ENCODE measurements around the gene SALL1. TPM values are rescaled to one million over a fixed set of nuclear protein-coding genes. Genes with fewer than 3 reads are reported as not detected.

SALL1 gene
- total and polyA plus RNA-seq, 9 of the 15 experiments (the other 6 are each of a cell fraction or from before 2014, with no cell fraction given), result not detected

DNA sequence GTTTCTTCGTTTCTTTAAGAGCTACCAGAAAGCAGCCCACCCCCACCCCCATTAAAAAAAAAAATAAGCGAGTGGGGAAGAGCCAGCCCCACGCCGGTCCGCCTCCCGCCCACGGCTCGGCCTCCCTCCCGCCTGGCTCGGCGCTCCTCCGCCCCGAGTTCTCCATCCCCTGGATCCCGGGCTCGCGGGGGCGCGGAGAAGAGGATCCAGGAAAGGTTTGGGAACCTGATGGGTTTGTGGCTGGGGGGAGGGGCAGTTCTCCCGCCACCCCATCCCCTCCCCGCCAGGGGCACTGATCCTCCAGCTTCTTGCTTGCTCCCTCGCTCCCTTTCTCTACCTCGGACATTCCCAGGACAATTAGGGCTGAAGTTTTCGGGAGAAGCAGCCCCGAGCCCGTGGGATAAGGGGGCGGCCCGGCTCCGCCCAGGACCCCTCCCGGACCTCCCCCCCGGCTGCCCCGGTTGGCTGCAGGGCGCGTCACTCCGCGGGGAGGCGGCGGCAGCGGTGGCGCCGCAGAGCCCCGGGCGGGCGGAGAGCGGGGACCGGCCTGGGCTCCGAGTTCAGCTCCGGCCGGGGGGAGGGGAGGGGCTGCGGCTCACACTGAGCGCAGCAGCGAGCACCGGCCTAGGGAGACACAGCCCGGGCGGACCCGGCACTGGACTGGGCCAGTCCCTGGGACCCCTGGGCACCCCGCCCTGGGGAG lies 1.0 kb upstream of the SALL1 start:
- in situ Hi-C loops (cut with MboI), result no loop called here
- H3K9me3 ChIP-seq (replicated peaks; ENCODE audit: control insufficient read depth, insufficient read depth, low read depth, low read length), result no peaks in the 10 kb centered on the region
- no peaks in the 10 kb centered on the region for H3K36me3 ChIP-seq (ENCODE audit: control insufficient read depth, insufficient read depth, low read length)
- H3K9ac ChIP-seq (ENCODE audit: insufficient read depth in 1 of 2, low read depth in 2 of 2, low read length in 2 of 2), result no peak overlapping the region
- H3K79me2 ChIP-seq (ENCODE audit: control insufficient read depth, insufficient read depth, low read length), result no peaks in the 10 kb centered on the region
- H3K4me2 ChIP-seq (ENCODE audit: insufficient read depth, low read length), result no peak overlapping the region
- TF ChIP-seq NONO (IDR thresholded peaks at IDR 0.05; ENCODE audit: low read depth in 2 of 2, low read length in 1 of 2) (no peak), C11orf30 (IDR thresholded peaks at IDR 0.05; ENCODE audit: low read depth) (no peak), HIVEP1 (CRISPR knock-in tag; IDR thresholded peaks at IDR 0.05) (no peak), NFYB (IDR thresholded peaks at IDR 0.05; ENCODE audit: extremely low read depth, insufficient read length) (no peak), CSDE1 (IDR thresholded peaks at IDR 0.05) (no peak), MAFF (IDR thresholded peaks at IDR 0.05; ENCODE audit: low read length) (no peak), ZNF717 (CRISPR knock-in tag; IDR thresholded peaks at IDR 0.05) (no peak), SAFB2 (IDR thresholded peaks at IDR 0.05; ENCODE audit: borderline replicate concordance, low read depth, low read length, severe bottlenecking) (no peak), PHF21A (IDR thresholded peaks at IDR 0.05; ENCODE audit: borderline replicate concordance, low read depth) (no peak)
- TF ChIP-seq, protein P1, sequence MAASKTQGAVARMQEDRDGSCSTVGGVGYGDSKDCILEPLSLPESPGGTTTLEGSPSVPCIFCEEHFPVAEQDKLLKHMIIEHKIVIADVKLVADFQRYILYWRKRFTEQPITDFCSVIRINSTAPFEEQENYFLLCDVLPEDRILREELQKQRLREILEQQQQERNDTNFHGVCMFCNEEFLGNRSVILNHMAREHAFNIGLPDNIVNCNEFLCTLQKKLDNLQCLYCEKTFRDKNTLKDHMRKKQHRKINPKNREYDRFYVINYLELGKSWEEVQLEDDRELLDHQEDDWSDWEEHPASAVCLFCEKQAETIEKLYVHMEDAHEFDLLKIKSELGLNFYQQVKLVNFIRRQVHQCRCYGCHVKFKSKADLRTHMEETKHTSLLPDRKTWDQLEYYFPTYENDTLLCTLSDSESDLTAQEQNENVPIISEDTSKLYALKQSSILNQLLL (CRISPR knock-in tag; IDR thresholded peaks at IDR 0.05; ENCODE audit: borderline replicate concordance), result no peak
- H3K27me3 ChIP-seq (ENCODE audit: control insufficient read depth in 2 of 2, insufficient read depth in 2 of 2, low read length in 2 of 2), result peaks cover 0 to 23% of the 10 kb centered on the region in 2 experiments; a peak in 1 of 5 replicates
- intact Hi-C loops (cut with micrococcal nuclease), result no loop called here
- H3K4me1 ChIP-seq (replicated peaks in 1 of 2; ENCODE audit: control insufficient read depth in 2 of 2, insufficient read depth in 2 of 2, low read length in 2 of 2), result no peaks in the 10 kb centered on the region; a peak in 1 of 5 replicates
- H3K27ac ChIP-seq (ENCODE audit: extremely low read depth, low read depth, low read length), result no peak overlapping the region
- FAIRE-seq, result no peak
- no peak for ATAC-seq
- ChIA-PET CTCF (ENCODE audit: low intra/inter-chr PET ratio) (no interaction called here), POLR2A (no interaction called here)
- H4K20me1 ChIP-seq (replicated peaks; ENCODE audit: control insufficient read depth, insufficient read depth, low read length), result no peaks in the 10 kb centered on the region
- H3K9me1 ChIP-seq (ENCODE audit: control insufficient read depth, insufficient read depth, low read length), result no peaks in the 10 kb centered on the region
- H3K4me3 ChIP-seq, result no peak overlapping the region
- WGBS (ENCODE audit: insufficient coverage, low coverage, missing lambda C conversion rate), result 13% methylated on average over 14 of the region's 56 CpGs
- DNase-seq (ENCODE audit: extremely low read depth in 1 of 4, low spot score in 3 of 4), result no peak
- H2AFZ ChIP-seq (ENCODE audit: low read depth, low read length), result no peak overlapping the region
- BruUV-seq (replicated peaks), result no TSS peak

All from K562 (cell line).